Liver (tissue), 3 donors: ENCODE data around the gene ABHD2.

ENCODE experiments used
- FOXA2 ChIP-seq: IDR thresholded peaks from 2 replicates; pipeline ENCODE4 v1.6.1; 2016; ENCODE audit warnings: antibody characterized with exemption
- RAD21 ChIP-seq, 2 donors: IDR thresholded peaks; 2 replicates each; pipeline ENCODE4 v1.6.1; 2016; ENCODE audit warnings: antibody characterized with exemption in 2 of 2, mild to moderate bottlenecking in 2 of 2
- SP1 ChIP-seq: IDR thresholded peaks from 2 replicates; pipeline ENCODE4 v1.6.1; 2018; ENCODE audit warnings: antibody characterized with exemption, mild to moderate bottlenecking
- TAF1 ChIP-seq: conservative IDR thresholded peaks from 2 replicates; pipeline ENCODE4 v1.6.1; 2016; ENCODE audit warnings: antibody characterized with exemption, mild to moderate bottlenecking
- YY1 ChIP-seq: IDR thresholded peaks from 2 replicates; pipeline ENCODE4 v1.6.1; 2016; ENCODE audit warnings: antibody characterized with exemption, mild to moderate bottlenecking
- TF ChIP-seq, protein P1 (sequence below): fragments of 150-350 bp; IDR thresholded peaks from 2 replicates; pipeline ENCODE4 v1.5.1; 2017; ENCODE audit warnings: improper control_type of control experiment, low read depth, low read length; ENCODE audit not compliant: missing input control
- TF ChIP-seq, protein P2 (sequence below): IDR thresholded peaks from 2 replicates; pipeline ENCODE4 v1.6.1; 2016; ENCODE audit warnings: antibody characterized with exemption
- TF ChIP-seq, protein P3 (sequence below): IDR thresholded peaks from 2 replicates; pipeline ENCODE4 v1.6.1; 2016; ENCODE audit warnings: antibody characterized with exemption, mild to moderate bottlenecking
- TF ChIP-seq, protein P4 (sequence below): IDR thresholded peaks from 2 replicates; pipeline ENCODE4 v1.6.1; 2016; ENCODE audit warnings: antibody characterized with exemption
- donor health status: healthy.
- donor health status: healthy.

DNA sequence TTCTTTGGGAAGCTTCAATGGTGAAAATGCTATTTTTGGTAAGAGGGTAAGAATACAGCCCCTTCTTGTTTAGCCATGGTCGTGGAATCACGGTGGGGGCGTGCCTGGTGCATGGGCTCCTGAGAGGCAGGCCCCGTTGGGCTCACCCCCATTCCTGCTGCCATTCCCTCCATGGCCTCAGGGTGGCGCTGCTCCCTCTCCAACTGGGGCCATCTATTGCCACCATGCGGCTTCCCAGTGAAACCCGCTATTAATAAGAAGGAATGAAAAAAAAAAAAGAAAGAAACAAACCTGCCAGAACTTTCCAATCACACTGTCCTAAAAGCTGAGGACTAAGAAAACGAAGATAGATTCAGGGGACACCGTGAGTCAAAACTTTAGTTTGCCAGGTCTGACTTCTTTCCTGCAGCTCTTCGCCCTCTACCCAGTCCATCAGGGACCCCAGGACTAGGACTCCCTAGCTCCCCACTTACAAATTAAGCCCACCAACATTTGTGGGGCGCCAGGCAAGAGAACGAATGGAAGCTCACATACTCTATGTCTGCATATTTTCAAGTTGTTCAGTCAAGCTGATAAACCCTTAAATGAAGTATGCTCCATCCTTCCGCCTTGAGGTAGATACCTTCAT, 30.6 kb upstream of the ABHD2 start:
- TF ChIP-seq, protein P1, sequence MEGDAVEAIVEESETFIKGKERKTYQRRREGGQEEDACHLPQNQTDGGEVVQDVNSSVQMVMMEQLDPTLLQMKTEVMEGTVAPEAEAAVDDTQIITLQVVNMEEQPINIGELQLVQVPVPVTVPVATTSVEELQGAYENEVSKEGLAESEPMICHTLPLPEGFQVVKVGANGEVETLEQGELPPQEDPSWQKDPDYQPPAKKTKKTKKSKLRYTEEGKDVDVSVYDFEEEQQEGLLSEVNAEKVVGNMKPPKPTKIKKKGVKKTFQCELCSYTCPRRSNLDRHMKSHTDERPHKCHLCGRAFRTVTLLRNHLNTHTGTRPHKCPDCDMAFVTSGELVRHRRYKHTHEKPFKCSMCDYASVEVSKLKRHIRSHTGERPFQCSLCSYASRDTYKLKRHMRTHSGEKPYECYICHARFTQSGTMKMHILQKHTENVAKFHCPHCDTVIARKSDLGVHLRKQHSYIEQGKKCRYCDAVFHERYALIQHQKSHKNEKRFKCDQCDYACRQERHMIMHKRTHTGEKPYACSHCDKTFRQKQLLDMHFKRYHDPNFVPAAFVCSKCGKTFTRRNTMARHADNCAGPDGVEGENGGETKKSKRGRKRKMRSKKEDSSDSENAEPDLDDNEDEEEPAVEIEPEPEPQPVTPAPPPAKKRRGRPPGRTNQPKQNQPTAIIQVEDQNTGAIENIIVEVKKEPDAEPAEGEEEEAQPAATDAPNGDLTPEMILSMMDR: peak; percentile 100
- peak; percentile 98 to 99 for TF ChIP-seq RAD21 (IDR thresholded peaks at IDR 0.05)
- TF ChIP-seq, protein P2, sequence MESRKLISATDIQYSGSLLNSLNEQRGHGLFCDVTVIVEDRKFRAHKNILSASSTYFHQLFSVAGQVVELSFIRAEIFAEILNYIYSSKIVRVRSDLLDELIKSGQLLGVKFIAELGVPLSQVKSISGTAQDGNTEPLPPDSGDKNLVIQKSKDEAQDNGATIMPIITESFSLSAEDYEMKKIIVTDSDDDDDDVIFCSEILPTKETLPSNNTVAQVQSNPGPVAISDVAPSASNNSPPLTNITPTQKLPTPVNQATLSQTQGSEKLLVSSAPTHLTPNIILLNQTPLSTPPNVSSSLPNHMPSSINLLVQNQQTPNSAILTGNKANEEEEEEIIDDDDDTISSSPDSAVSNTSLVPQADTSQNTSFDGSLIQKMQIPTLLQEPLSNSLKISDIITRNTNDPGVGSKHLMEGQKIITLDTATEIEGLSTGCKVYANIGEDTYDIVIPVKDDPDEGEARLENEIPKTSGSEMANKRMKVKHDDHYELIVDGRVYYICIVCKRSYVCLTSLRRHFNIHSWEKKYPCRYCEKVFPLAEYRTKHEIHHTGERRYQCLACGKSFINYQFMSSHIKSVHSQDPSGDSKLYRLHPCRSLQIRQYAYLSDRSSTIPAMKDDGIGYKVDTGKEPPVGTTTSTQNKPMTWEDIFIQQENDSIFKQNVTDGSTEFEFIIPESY: no peak
- TF ChIP-seq, protein P3, sequence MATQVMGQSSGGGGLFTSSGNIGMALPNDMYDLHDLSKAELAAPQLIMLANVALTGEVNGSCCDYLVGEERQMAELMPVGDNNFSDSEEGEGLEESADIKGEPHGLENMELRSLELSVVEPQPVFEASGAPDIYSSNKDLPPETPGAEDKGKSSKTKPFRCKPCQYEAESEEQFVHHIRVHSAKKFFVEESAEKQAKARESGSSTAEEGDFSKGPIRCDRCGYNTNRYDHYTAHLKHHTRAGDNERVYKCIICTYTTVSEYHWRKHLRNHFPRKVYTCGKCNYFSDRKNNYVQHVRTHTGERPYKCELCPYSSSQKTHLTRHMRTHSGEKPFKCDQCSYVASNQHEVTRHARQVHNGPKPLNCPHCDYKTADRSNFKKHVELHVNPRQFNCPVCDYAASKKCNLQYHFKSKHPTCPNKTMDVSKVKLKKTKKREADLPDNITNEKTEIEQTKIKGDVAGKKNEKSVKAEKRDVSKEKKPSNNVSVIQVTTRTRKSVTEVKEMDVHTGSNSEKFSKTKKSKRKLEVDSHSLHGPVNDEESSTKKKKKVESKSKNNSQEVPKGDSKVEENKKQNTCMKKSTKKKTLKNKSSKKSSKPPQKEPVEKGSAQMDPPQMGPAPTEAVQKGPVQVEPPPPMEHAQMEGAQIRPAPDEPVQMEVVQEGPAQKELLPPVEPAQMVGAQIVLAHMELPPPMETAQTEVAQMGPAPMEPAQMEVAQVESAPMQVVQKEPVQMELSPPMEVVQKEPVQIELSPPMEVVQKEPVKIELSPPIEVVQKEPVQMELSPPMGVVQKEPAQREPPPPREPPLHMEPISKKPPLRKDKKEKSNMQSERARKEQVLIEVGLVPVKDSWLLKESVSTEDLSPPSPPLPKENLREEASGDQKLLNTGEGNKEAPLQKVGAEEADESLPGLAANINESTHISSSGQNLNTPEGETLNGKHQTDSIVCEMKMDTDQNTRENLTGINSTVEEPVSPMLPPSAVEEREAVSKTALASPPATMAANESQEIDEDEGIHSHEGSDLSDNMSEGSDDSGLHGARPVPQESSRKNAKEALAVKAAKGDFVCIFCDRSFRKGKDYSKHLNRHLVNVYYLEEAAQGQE: no peak
- TF ChIP-seq, protein P4, sequence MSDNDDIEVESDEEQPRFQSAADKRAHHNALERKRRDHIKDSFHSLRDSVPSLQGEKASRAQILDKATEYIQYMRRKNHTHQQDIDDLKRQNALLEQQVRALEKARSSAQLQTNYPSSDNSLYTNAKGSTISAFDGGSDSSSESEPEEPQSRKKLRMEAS: no peak
- no peak for TF ChIP-seq FOXA2
- no peak for TF ChIP-seq TAF1
- no peak for TF ChIP-seq SP1
- TF ChIP-seq YY1: no peak
